Sigmoid colon (tissue), 4 donors: Measurements from ENCODE around the gene GGCT.

ENCODE experiments used
- CTCF ChIP-seq, 4 experiments: fragments of 450-650 bp in 3 of 4; fragments of 200-600 bp in 1 of 4; IDR thresholded peaks; one replicate each; pipeline ENCODE4 v1.5.1; 2016 to 2019; ENCODE audit warnings: antibody characterized with exemption in 4 of 4, mild to moderate bottlenecking in 3 of 4, moderate library complexity in 2 of 4
- EP300 ChIP-seq, 4 donors: sonication (generic); formaldehyde crosslinking; IDR thresholded peaks; one replicate each; pipeline ENCODE4 v1.6.1; 2017; ENCODE audit warnings: antibody characterized with exemption in 4 of 4
- POLR2AphosphoS5 ChIP-seq, 4 donors: sonication (generic); formaldehyde crosslinking; IDR thresholded peaks; one replicate each; pipeline ENCODE4 v1.6.1; 2017; ENCODE audit warnings: antibody characterized with exemption in 4 of 4

- TF ChIP-seq CTCF (IDR thresholded peaks at IDR 0.05) (no peak), POLR2AphosphoS5 (IDR thresholded peaks at IDR 0.05) (peak in 2 of 4 donors; percentile 26 to 63), EP300 (IDR thresholded peaks at IDR 0.05) (peak in 1 of 4 donors; percentile 46)
These were observed 39.4 kb downstream of the GGCT start for GRCh38 chr7:30465046-30465810.
